ENCODE data around the gene DNAI1.
A peak's percentile ranks its signal among the peaks of the same experiment; 100 is the strongest.

The DNAI1 gene

GRCh38 chr9:34451135-34451534 lies 7.5 kb upstream of the DNAI1 start:
- no peak overlapping the region for H3K4me3 ChIP-seq (ENCODE audit: control insufficient read depth, low read depth, low read length)
- TF ChIP-seq, protein P1, sequence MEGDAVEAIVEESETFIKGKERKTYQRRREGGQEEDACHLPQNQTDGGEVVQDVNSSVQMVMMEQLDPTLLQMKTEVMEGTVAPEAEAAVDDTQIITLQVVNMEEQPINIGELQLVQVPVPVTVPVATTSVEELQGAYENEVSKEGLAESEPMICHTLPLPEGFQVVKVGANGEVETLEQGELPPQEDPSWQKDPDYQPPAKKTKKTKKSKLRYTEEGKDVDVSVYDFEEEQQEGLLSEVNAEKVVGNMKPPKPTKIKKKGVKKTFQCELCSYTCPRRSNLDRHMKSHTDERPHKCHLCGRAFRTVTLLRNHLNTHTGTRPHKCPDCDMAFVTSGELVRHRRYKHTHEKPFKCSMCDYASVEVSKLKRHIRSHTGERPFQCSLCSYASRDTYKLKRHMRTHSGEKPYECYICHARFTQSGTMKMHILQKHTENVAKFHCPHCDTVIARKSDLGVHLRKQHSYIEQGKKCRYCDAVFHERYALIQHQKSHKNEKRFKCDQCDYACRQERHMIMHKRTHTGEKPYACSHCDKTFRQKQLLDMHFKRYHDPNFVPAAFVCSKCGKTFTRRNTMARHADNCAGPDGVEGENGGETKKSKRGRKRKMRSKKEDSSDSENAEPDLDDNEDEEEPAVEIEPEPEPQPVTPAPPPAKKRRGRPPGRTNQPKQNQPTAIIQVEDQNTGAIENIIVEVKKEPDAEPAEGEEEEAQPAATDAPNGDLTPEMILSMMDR (conservative IDR thresholded peaks at IDR 0.05; ENCODE audit: control insufficient read depth, insufficient read depth, low read depth, low read length): no peak
- no peak for DNase-seq (ENCODE audit: low read depth)

GRCh38 chr9:34451545-34451944 lies 7.1 kb upstream of the DNAI1 start:
- DNase-seq (ENCODE audit: low read depth): peak; percentile 35
- TF ChIP-seq, protein P1 (conservative IDR thresholded peaks at IDR 0.05; ENCODE audit: control insufficient read depth, insufficient read depth, low read depth, low read length): no peak
- H3K4me3 ChIP-seq (ENCODE audit: control insufficient read depth, low read depth, low read length): no peak overlapping the region

- DNase-seq (ENCODE audit: low read depth): no peak
- TF ChIP-seq, protein P1 (conservative IDR thresholded peaks at IDR 0.05; ENCODE audit: control insufficient read depth, insufficient read depth, low read depth, low read length): no peak
- H3K4me3 ChIP-seq (ENCODE audit: control insufficient read depth, low read depth, low read length): no peak overlapping the region
These were observed 6.0 kb upstream of the DNAI1 start for GRCh38 chr9:34452568-34452967.

DNA sequence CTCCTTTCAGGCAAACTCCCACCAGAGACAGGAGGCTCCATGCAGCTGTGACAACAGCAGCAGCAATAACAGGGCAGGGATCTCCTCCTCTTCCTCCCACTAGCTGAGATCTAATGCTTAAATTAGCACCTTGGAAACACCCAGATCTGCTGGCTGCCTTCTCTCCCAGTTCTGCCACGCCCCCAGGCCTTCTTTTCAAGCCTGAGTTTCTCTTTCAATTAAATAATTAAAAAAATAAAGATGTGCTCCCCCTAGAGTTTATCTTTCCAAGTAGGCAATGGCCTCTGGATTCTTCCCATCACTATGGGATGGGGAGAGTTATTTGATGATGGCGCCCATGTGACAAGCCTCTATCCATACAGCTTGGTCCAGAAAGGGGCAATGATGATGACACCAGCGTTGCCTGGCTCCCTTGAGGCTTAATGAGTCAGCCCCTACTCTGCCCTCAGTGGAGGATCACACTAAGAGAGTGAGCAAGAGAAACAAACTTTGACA lies 4.0 kb upstream of the DNAI1 start:
- TF ChIP-seq, protein P1 (conservative IDR thresholded peaks at IDR 0.05; ENCODE audit: control insufficient read depth, insufficient read depth, low read depth, low read length): peak; percentile 27
- peak; percentile 95 for DNase-seq (ENCODE audit: low read depth)

GRCh38 chr9:34456151-34456550 lies 2.5 kb upstream of the DNAI1 start:
- no peak for DNase-seq (ENCODE audit: low read depth)

More for the DNA sequence above, 4.0 kb upstream of the DNAI1 start:
- no peak overlapping the region for H3K4me3 ChIP-seq (ENCODE audit: control insufficient read depth, low read depth, low read length)

DNA sequence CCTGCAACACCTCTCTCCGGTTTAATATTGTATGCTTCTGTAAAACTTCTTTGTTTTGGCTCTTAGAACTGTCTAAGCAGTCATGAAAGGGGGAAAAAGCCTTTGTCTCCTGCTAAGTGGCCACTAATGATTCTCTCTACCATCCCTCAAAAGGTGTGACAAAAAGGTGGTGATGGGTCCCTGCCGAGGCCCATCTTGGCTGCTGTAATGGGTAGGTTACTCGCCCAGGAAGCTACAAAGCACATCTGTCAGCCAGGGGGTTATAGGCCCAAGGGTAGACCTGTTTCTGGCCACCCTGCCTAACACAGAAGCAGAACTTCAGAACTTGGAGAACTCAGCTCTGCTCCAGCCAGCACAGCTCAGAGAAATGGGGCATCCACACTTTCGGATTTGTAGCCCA lies 1.9 kb upstream of the DNAI1 start:
- TF ChIP-seq, protein P1 (conservative IDR thresholded peaks at IDR 0.05; ENCODE audit: control insufficient read depth, insufficient read depth, low read depth, low read length): no peak
- H3K4me3 ChIP-seq (ENCODE audit: control insufficient read depth, low read depth, low read length): peak overlapping the region; percentile 78
- DNase-seq (ENCODE audit: low read depth): no peak

More at GRCh38 chr9:34456151-34456550, 2.5 kb upstream of the DNAI1 start:
- no peak overlapping the region for H3K4me3 ChIP-seq (ENCODE audit: control insufficient read depth, low read depth, low read length)
- TF ChIP-seq, protein P1 (conservative IDR thresholded peaks at IDR 0.05; ENCODE audit: control insufficient read depth, insufficient read depth, low read depth, low read length): no peak

All from fibroblast of mammary gland (primary cell).